Thyroid gland (tissue), 4 donors: ENCODE measurements around the gene CHAD.

Experiments
- POLR2A ChIP-seq, 2 donors: fragments of 450-650 bp; IDR thresholded peaks; one replicate each; pipeline ENCODE4 v1.6.1; 2017; ENCODE audit warnings: antibody characterized with exemption in 2 of 2, mild to moderate bottlenecking in 2 of 2, moderate library complexity in 1 of 2
- TF ChIP-seq, protein P1 (sequence below), 6 experiments: fragments of 200-600 bp in 3 of 6; fragments of 450-650 bp in 3 of 6; sonication (generic) in 3 of 6; IDR thresholded peaks; one replicate each; pipeline ENCODE4 v1.5.1; 2016 to 2019; ENCODE audit warnings: antibody characterized with exemption in 6 of 6, mild to moderate bottlenecking in 2 of 6, inconsistent platforms in 1 of 6, moderate library complexity in 1 of 6

DNA sequence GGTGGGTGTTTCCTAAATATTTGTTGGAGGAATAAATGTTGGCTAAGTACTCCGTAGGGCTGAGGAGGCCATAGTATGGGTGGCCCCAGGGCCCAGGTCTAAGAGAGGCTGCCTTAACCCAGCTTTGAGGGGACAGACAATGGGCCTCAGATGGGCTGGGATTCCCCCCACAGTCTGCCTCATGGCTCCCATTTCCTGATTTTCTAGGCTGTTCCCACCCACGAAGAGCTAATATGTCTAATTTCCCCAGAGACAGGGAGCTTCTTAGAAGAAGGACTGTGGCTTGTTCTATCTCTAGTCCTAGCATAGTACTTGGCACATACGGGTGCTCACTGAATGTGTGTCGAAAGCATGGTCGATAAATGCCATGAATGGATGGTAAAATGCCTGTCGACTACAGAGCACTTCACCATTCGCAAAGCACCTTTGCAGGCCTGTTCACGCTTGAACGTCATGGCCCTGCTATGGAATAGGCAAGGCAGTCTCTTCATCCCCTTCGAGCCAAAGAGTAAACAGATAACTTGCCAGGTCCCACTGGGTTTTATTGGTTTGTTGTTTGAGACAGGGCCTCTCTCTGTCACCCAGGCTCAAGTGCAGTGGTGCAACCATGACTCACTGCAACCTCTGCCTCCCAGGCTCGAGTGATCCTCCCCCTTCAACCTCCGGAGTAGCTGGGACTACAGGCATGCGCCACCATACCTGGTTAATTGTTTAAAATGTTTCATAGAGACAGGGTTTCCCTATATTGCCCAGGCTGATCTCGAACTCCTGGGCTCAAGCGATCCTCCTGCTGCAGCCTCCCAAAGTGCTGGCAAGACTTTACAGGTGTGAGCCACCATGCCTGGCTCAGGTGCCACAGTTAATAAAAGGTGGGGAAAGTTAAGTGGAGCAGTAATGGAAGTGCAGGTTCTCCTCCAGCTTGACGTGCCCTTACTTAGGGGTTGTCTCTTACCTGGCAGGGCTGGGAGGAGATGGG, 9.7 kb downstream of the CHAD start:
- TF ChIP-seq, protein P1, sequence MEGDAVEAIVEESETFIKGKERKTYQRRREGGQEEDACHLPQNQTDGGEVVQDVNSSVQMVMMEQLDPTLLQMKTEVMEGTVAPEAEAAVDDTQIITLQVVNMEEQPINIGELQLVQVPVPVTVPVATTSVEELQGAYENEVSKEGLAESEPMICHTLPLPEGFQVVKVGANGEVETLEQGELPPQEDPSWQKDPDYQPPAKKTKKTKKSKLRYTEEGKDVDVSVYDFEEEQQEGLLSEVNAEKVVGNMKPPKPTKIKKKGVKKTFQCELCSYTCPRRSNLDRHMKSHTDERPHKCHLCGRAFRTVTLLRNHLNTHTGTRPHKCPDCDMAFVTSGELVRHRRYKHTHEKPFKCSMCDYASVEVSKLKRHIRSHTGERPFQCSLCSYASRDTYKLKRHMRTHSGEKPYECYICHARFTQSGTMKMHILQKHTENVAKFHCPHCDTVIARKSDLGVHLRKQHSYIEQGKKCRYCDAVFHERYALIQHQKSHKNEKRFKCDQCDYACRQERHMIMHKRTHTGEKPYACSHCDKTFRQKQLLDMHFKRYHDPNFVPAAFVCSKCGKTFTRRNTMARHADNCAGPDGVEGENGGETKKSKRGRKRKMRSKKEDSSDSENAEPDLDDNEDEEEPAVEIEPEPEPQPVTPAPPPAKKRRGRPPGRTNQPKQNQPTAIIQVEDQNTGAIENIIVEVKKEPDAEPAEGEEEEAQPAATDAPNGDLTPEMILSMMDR (IDR thresholded peaks at IDR 0.05) = no peak
- TF ChIP-seq POLR2A (IDR thresholded peaks at IDR 0.05) = no peak
